Cardiac muscle cell (in vitro differentiated cells and primary cell): Measurements from ENCODE around the gene NEDD4. TPM values are rescaled to one million over a fixed set of nuclear protein-coding genes. Genes with fewer than 3 reads are reported as not detected.

ENCODE experiments used
- DNase-seq, 2 donors: peaks; one replicate each; pipeline versions ENCODE4 v3.0.0 to v3.0.0-alpha.2; 2010 to 2017; ENCODE audit warnings: low read depth in 1 of 2, low spot score in 1 of 2
- H3K27ac ChIP-seq: fragments of 200-600 bp; sonication (generic); 2 replicates; pipeline ENCODE4 v1.5.1; 2016
- H3K27me3 ChIP-seq: fragments of 200-600 bp; sonication (generic); 2 replicates; pipeline ENCODE4 v1.6.0; 2016; ENCODE audit warnings: control low read depth
- H3K36me3 ChIP-seq: fragments of 200-600 bp; sonication (generic); 2 replicates; pipeline ENCODE4 v1.5.1; 2016; ENCODE audit warnings: control low read depth
- H3K4me1 ChIP-seq: fragments of 200-600 bp; sonication (generic); 2 replicates; pipeline ENCODE4 v1.8.1; 2017; ENCODE audit warnings: low read depth, mild to moderate bottlenecking, mixed run types
- H3K4me3 ChIP-seq: fragments of 200-600 bp; sonication (generic); 2 replicates; pipeline ENCODE4 v1.5.1; 2016; ENCODE audit warnings: mild to moderate bottlenecking
- H3K9me3 ChIP-seq: fragments of 200-600 bp; sonication (generic); 2 replicates; pipeline ENCODE4 v1.5.1; 2017; ENCODE audit warnings: low read depth, mild to moderate bottlenecking, control low read depth
- polyA plus RNA-seq: library from polyadenylated mRNA; unstranded; fragments of >200 nt; fragmentation: Nextera tagmentation; extraction: Ambion mirVana; gene quantifications from 2 replicates; pipeline ENCODE4 v1.2.1, GENCODE V29; 2016
- total RNA-seq: library from RNA; depleted of rRNA; stranded (reverse); fragments of >200 nt; gene quantifications from 2 replicates; pipeline ENCODE4 v1.2.3, GENCODE V29; 2016
- TF ChIP-seq, protein P1 (sequence below): IDR thresholded peaks from 2 replicates; pipeline ENCODE4 v1.5.1; 2012; ENCODE audit warnings: low read depth, mild to moderate bottlenecking, low read length

The NEDD4 gene
- total and polyA plus RNA-seq, 2 experiments from 2014 or later: 3.9 to 7.5 TPM

DNA sequence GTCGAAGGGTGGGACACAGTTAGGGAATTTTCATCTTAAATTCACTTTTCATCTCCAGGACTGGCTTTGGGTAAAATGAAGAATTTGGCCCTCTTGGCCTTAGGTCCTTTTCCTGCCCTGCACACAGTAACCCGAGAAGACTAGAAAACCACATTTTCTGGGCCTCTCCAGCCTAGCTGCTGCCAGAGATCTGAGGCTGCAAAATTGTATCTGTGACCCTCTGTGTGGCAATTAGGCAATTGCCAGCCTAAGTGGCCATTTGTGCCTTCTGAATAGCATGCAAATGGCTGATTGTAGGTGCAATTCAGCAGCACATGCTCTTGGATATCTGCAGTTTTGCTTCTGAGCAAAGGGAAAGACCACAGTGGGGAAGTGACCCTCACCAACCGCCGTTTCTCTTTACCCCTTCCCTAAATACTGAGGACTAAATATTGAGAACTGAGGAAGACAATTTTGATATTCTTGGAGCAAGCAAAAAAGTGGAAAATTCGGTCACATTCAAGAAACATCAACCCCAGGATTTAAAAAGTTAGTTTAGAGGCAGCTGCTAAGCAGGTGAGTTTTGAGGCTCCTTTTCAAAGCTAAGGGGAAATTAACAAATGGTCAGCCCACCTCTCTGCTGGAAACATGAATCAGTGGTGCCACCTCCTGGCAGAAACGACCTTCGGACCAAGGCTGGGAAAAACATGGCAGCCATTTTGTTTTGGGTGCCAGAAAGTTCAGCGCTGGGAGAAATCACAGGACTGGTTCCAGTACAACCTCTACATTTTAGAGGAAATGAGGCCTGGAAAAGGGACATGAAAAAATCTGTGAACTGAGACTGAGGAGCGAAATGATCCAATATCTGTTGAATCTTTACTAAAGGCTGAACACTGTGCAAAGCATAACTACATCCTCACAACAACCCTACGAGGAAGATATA lies 193.9 kb downstream of the NEDD4 start:
- Histone ChIP-seq H3K4me1 (peaks cover 32% of the 10 kb centered on the region), H3K4me3 (no peak overlapping the region), H3K9me3 (no peaks in the 10 kb centered on the region), H3K36me3 (no peaks in the 10 kb centered on the region), H3K27ac (peak overlapping the region; percentile 41), H3K27me3 (no peaks in the 10 kb centered on the region)
- TF ChIP-seq, protein P1, sequence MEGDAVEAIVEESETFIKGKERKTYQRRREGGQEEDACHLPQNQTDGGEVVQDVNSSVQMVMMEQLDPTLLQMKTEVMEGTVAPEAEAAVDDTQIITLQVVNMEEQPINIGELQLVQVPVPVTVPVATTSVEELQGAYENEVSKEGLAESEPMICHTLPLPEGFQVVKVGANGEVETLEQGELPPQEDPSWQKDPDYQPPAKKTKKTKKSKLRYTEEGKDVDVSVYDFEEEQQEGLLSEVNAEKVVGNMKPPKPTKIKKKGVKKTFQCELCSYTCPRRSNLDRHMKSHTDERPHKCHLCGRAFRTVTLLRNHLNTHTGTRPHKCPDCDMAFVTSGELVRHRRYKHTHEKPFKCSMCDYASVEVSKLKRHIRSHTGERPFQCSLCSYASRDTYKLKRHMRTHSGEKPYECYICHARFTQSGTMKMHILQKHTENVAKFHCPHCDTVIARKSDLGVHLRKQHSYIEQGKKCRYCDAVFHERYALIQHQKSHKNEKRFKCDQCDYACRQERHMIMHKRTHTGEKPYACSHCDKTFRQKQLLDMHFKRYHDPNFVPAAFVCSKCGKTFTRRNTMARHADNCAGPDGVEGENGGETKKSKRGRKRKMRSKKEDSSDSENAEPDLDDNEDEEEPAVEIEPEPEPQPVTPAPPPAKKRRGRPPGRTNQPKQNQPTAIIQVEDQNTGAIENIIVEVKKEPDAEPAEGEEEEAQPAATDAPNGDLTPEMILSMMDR: peak; percentile 77
- peak; percentile 76 to 86 for DNase-seq

DNA sequence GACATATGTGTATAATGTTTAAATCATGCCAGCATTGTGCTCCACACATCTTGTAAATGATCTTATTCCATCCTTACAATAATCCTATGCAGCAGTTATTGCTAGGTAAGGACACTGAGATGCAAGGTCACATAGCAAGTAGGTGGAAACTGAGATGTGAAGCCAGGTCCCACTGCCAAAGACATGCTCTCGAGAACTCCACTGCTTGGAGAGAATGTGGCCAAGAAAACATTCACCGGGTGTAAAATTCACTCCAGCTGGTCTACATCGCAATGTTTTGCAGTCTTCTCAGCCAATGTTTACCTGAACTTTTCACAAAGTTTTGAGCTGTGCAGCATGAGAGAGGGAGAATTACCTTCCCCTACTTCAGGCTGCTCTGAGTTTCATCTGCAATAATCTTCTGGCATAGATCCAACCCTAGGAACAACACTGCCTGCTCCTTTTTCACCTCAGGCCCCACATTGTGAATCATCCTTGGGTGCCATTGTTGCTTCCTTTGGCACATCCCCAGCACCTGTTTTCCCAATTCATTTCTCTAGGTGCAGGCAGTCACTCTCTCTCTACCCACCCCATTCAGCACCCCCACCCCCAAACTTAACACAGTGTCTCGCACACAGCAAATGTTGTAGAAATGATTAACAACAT lies 197.0 kb downstream of the NEDD4 start:
- Histone ChIP-seq H3K9me3 (no peaks in the 10 kb centered on the region), H3K4me1 (peaks cover 17% of the 10 kb centered on the region), H3K27me3 (no peaks in the 10 kb centered on the region), H3K4me3 (no peak overlapping the region), H3K27ac (no peak overlapping the region), H3K36me3 (no peaks in the 10 kb centered on the region)
- DNase-seq: peak in 1 of 2 donors; percentile 31
- TF ChIP-seq, protein P1: no peak

DNA sequence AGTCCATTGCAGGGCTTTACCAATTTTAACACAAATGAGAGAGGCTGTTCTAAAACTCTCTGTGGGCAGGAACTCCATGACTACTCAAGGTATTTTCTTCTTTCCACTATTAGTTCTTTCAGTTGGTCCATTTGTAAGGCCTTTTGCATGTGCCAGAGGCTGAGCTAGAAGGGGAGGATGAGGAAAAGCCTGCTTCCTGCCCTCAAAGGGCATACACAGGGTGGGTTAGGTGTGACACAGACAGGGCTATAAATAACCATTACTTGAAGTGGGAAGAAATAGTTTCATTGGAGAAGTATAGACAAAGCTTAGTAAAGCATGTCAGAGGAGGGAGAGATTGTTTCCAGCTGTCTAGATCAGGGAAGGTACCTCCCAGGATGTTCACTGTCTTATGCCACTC lies 198.4 kb downstream of the NEDD4 start:
- Histone ChIP-seq H3K27me3 (no peaks in the 10 kb centered on the region), H3K4me1 (peaks cover 16% of the 10 kb centered on the region), H3K36me3 (no peaks in the 10 kb centered on the region), H3K27ac (no peak overlapping the region), H3K9me3 (no peaks in the 10 kb centered on the region), H3K4me3 (no peak overlapping the region)
- TF ChIP-seq, protein P1: no peak
- DNase-seq: no peak

DNA sequence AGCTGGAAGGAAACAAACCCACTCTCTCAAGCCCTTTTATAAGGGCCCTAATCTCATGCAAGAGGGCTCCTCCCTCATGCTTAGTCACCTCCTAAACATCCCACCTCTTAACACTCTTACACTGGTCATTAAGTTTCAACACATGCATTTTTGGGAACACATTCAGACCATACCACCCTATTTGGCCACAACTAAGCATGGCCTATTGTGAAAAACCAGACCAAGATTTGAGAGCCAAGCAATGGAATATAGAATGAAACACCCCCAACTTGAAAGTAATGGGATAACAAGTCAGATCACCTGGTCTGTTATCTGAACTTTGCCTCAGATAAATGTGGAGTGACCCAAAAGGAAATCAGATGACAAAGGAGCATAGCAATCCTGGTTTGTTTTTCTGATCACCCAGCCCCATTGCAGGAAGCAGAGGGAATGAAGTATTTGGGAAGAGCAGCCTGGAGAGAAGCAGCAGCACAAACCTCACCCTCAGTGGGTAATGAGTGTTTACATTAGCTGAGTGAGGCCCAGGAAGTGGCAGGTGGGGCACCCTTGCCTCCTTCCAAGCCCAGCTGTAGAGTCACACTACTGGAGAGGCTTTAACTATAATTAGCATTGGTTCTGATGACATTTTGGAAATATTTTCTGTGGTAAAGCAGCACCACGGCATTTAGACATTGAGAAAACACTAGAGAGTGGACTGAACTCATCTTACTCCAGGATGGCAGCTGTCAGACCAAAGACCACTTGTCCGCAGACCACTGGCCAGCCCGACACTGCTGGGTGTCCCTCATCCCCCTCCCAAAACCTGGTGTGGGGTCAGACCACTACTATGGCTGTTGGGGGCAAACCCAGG lies 201.6 kb downstream of the NEDD4 start:
- peak in 1 of 2 donors; percentile 93 for DNase-seq
- H3K9me3 ChIP-seq: no peaks in the 10 kb centered on the region
- no peak overlapping the region for H3K4me3 ChIP-seq
- H3K4me1 ChIP-seq: peaks cover 5% of the 10 kb centered on the region
- TF ChIP-seq, protein P1: no peak
- H3K27ac ChIP-seq: peak overlapping the region; percentile 74
- H3K27me3 ChIP-seq: no peaks in the 10 kb centered on the region
- no peaks in the 10 kb centered on the region for H3K36me3 ChIP-seq

DNA sequence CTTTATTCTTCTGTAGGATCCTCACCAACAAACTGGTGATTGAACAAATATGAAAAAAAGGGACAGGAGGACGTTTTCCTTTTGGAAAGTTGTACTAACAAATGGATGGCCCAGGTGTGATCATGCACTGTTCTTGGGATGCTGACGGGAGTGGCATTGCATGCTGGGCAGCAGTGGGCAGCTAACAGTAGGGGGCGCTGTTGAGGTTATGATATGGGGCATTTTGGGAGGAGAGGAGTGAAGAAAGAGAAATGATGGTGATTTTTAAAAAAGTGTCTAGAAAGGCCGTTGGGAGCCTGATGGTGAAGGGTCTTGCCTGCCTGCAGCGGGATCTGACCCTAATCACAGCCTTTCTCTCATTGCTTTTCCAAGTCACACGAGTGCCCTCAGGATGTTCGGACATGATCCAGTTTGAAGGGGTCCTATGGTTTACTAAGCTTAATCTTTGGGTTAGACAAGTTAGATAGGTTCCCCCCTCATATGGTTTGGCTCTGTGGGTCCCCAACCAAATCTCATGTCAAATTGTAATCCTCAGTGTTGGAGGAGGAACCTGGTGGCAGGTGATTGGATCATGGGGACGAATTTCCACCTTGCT lies 204.2 kb downstream of the NEDD4 start:
- TF ChIP-seq, protein P1: peak; percentile 60
- Histone ChIP-seq H3K4me1 (peaks cover 21% of the 10 kb centered on the region), H3K27ac (no peak overlapping the region), H3K36me3 (no peaks in the 10 kb centered on the region), H3K9me3 (no peaks in the 10 kb centered on the region), H3K27me3 (no peaks in the 10 kb centered on the region), H3K4me3 (no peak overlapping the region)
- DNase-seq: no peak
